ENCODE results near the gene SASH1.
"Not testable (repeated sequence)": the region's sequence is repeated elsewhere in the genome, so short reads cannot be mapped to it uniquely, and the experiment has no call there.

The SASH1 gene

DNA sequence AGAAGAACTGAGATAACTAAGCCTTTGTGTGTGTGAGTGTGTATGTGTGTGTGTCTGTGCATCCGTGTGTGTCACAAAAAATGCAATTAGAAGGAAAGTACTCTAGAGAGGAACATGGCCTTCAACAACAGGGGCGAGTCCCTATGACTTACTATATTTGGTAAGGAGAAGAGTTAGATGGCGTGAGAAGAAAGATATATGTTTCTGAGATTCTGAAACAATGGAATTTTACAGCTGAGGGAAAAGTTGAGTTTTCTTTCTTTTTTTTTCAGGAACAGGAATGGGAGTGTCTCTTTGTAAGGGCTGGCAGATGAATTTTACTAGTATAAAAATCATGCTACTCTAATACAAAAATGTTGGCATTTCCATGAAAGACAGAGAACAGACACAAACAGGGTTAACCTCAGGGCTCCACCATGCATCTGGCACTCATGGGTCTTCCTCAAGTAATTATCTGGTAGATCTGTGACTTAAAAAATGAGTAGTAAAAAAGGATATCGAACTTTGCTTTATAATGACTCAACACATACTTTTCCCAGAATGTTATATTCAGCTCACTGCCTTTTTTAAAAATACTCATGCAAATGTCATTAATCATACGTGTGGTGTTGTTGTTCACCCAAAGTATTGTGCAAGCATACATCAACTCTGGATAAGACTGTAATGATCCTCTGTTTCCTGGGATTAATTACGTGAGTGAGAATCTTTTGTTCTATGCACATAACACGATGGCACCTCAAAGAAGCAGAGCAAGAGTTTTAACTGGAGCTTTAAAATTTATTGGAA is 12.8 kb upstream of the SASH1 start:
- no peak for DNase-seq

DNA sequence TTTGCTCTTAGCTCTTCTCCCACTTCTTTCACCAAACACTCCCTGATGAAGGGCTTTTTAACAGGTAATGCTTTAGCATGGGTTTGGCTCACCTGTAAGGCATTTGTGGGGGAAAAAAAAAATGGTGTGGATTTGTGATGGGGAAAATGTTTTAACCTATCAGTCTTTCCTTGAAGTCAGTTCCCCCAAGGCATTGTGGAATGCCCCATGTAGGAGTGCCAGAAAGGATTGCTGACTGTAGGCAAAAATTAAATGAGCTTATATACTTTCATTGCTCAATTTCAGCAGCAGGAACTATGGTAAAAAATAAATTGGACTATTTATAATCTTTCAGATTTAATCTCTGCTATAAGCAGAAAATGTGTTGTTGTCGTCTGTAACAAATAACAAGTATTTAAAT is 10.6 kb upstream of the SASH1 start:
- DNase-seq: no peak

DNA sequence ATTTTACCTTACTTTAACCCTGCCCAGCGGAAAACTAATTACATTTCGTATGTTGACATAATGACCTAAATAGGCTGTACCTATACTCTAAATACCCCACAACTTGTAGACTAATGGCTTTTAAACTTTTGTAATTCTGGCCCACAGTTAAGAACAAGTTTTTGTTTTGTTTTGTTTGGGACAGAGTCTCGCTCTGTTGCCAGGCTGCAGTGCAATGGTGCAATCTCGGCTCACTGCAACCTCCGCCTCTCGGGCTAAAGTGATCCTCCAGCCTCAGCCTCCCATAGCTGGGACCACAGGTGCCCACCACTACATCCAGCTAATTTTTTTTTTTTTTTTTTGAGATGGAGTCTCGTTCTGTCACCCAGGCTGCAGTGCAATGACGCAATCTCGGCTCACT is 5.7 kb upstream of the SASH1 start:
- DNase-seq: no peak

DNA sequence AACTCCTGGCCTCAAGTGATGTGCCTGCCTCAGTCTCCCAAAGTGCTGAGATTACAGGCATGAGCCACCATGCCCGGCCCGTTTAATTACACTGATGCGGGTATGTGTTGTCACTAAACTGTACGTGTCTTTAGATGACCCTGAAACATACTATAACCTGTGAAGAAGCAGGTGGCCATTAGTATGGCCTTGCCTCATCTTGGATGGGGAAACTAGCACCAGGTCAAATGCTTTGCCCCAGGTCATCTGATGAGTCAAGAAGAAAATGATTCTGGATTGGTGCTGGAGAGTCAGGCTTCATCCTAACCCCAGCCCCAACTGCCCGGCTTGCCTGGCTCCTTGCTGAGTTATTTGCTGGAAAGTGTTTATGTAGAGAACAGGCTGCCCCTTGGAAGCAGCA is 2.9 kb upstream of the SASH1 start:
- DNase-seq: no peak

DNA sequence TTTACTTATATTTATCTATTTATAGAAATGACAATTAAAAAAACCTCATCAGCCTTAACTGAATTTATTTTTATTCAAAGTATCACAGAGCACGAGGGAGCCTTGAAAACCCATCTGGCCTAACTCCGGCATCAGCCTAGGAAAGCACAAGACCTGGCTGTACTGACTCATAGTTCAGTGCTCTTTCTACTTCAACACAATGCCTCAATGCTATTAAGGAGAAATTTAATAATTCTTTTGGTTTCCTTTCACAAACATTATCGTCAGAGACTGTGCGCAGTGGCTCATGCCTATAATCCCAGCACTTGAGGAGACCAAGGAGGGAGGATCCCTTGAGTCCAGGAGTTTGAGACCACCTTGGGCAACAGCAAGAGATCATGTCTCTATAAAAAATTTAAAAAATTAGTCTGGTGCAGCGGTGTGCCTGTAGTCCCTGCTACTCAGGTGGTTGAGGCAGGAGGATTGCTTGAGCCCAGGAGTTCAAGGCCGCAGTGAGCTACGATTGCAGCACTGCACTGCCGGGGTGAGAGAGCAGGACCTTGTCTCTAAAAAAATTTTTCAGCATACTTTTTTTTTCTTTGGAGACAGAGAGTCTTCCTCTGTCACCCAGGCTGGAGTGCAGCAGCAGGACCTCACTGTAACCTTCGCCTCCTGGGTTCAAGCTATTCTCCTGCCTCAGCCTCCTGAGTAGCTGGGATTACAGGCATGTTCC is 1.9 kb upstream of the SASH1 start:
- no peak for DNase-seq

DNA sequence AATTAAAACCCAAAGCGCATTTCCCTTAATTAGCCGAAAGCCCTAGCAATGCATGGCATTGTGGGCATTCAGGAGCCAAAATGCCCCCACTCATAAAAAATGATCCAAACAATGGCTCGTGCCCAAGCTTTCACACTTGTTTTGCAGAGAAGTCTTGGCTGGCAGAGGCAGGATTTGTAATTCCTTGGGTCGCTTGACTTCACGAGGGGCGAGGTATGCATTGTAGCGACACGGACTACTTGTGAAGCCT is 613 bp upstream of the SASH1 start:
- DNase-seq: no peak

DNA sequence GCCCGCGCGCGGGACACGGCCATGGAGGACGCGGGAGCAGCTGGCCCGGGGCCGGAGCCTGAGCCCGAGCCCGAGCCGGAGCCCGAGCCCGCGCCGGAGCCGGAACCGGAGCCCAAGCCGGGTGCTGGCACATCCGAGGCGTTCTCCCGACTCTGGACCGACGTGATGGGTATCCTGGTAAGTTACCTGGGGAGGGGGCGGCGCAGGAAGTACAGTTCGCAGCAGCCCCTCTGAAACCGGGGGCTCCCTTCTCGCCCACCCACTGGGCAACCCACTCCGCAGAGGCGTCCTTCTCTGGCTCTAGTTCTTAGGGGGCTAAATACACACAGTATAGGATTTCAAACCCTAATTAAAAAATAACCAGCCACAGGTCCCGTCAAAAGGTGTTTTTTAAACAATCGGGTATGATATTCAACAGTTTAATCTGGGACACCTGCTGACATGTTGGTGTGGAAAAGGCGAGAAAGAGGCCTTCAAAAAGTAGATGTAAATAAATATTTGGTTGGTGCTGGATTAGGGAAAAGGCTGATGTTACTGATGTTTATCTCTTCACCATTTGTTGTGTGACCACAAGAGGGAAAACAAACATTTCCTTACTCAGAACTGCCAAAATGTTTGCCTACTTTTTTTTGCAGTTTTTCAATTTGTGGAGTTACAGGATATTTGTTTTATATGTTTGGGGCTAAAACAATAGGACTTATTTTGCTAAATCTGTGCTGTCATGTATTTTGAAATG is 577 bp downstream of the SASH1 start:
- no peak for DNase-seq

DNA sequence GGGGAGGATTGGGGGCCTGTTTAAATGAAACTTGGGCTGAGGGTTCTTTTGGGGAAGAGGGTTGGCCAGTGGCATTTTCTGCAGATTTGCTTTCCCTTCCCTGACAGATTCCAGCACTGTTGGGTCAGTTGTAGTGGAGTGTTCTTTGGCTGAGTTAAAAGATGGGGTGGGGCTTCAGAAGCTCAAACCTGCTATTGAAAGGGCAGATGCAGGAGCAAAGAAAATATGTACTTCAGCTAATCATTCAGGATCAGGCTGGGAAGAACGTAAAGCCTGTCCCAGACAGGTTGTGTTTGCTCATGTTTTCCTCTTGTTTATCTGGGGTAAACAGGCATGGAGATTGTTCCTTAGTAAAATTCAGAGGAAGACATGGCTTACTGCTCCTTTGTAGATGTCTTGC is 2.5 kb downstream of the SASH1 start:
- DNase-seq: no peak

DNA sequence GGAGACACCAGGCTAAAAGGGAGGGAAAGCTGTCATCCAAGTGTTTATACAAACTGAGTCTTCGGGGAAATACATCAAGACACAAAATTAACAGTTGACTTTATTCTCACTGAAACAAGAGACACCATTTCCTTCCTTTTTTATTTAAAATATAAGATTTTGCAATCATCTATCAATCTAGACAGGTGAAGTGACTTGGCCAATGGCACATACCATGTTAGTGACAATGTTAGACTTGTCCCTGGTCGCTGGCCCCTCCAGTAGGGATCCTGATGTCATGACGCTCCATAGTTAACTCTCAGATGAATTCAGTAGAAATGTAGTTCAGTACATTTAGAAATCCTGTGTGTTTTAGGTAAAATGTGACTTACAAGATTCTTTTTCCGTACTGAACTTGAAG is 2.9 kb downstream of the SASH1 start:
- no peak for DNase-seq

DNA sequence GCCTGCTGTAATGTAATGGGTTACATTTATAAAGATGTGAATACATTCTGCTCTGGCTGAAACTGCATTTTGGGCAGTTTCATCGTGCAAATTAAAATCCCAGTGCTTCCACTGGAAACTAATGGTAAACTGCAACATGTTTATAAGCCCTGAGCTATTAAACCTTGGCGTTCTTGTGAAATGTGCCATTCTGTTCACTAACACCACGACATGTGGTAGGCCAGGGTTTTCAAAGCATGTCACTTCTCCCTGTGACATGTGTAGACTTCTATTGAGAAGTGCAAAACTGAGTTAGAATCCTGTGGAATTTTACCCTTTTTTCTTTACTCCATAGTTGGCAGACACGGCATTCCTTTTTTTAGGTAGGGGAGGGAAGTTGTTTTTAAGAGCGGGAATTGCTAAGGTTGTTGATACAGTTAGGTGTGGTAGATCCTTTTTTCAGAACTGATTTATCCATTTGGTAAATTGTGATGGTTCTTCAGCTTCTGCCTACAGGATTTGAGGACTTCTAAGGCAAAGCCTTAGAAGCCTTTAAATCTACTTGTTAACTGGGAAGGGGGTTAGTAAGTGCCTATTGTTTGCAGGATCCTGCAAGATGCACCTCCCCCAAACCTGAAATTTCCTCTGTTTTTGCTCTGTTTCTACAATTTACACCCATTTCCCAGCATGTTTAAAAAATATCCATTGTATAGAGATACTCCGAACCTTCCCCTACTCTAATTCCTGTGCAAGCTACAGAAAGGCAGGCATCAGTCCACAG is 4.2 kb downstream of the SASH1 start:
- no peak for DNase-seq

DNA sequence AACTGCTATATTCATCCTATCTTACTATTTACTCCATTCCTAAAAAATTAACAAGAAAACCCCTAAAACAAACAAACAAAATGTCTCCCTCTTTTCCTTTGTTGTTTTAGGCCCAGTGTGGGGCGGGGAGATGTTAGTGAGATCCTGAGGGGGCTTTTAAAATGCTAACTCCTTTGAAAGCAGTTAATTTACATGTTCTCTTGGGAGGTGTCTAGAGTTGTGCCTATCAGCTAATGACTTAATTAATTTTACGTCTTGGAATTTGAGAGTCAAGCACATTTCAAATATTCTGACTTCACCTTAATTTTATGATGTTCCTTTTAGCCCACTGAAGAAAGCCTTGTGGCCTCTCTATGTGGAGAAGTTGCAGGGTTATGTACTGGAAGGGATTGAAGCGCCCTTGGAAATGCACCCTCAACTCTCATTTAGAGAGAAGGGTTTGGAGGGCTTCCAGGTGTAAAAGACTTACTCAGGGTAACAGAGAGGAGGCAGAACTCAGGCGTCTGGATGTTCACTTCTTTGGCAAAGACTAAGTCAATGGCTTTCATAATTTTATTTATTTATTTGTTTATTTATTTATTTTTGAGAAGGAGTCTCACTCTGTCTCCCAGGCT is 4.9 kb downstream of the SASH1 start:
- no peak for DNase-seq

DNA sequence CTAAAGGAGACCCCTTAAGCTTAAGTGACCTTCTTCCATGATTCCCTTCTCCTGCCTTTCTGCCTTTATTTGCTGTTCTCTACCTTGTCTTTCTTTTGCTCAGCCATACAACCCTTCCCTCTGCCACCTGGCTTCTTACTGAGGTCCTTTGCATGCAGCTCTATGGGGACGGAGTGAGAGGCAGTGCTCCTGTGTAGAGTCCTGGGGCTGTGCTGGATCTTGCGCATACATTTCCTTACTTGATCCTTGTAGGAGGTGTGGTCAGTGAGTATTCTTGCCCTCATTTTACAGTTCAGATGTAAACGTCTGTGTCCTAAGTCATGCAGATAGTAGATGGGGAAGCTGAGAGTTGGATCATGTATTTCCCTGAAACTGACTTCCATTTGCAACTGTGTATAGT is 5.7 kb downstream of the SASH1 start:
- no peak for DNase-seq

DNA sequence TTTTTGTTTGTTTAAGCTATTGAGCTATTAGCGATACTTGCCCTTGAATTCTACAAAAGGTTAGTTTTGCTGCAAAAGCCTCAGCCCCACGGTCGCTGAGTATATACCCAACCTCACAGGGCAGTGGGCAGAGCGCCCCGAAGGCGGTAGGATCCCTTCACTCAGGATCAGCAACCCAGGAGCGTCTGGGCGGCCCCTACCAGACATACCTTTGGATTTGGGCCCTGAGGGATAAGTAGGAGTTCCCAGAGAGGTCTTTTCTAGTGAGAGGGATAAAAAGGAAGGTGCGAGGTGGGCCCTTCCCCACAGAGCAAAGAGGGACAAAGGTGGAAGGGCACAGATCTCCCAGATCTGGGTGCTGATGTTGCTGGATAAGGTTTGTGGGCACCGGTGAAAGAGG is 6.1 kb downstream of the SASH1 start:
- DNase-seq: no peak

DNA sequence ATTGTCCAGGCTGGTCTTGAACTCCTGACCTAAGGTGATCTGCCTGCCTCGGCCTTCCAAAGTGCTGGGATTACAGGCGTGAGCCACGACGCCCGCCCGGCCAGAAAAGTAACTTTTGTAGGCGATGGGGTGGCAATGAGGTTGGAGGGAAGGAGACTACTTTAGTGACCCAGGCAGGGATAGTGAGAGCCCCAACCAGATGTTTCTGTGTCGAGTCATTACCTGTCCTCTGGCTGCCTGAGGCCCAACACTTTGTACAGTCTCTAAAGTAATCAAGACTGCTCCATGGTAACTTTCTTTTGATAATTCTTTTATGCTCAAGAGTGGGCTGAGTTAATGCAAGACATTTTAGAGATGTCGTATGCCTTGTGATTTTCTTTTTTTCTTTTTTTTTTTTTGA is 6.8 kb downstream of the SASH1 start:
- DNase-seq: no peak

DNA sequence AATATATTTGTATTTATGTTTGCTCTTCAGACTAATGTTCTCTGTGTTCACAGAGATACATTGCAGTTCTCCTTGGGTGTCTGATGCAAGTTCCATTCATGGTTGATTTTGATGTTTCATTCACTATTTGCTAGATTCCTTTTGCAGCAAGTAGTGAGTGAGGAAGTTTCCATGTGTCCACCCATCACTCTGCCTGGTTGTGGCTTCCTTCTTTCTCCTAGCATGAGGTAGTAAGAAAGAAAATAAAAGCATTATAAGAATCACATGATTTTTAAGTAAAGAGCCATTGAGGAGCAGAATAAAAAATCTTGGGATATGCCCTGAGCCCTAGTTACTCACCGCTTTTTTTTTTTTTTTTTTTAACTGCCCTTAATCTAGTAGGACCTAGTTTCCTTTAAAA is 8.7 kb downstream of the SASH1 start:
- no peak for DNase-seq

DNA sequence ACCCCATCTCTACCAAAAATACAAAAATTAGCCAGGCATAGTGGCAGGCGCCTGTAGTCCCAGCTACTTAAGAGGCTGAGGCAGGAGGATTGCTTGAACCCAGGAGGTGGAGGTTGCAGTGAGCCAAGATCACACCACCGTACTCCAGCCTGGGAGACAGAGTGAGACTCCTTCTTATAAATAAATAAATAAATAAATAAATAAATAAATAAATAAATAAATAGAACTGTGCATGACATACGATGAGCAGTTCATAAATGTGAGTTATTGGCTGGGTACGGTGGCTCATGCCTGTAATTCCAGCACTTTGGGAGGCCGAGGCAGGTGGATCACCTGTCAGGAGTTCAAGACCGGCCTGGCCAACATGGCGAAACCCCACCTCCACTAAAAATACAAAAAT is 9.8 kb downstream of the SASH1 start:
- DNase-seq: not testable (repeated sequence)

DNA sequence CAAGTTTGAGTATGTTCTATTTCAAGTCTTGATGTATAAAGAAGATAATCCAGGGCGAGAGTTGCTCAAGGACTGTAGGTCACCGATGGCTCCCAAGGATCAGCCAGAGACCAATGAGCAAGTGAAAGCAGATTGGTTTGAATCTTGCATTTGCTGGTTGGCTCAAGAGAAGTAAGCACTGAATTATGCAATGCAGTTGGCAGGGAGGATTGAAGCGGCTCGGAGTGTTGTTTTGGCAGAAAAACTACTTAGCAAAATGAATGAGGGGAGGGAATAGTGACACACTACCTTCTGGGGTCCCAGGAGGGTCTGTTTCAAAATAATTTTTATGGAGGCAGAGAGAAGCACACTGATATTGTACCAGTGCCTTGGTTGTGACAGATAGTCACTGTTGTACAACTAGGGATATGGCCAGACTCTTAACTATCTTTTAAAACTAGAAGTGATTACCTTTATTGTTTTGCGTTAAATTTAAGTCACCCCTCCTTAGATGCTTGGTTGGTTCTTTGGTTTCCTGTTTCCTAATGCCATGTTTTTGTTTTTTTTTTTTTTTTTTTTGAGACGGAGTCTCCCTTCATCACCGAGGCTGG is 15.7 kb downstream of the SASH1 start:
- DNase-seq: no peak

DNA sequence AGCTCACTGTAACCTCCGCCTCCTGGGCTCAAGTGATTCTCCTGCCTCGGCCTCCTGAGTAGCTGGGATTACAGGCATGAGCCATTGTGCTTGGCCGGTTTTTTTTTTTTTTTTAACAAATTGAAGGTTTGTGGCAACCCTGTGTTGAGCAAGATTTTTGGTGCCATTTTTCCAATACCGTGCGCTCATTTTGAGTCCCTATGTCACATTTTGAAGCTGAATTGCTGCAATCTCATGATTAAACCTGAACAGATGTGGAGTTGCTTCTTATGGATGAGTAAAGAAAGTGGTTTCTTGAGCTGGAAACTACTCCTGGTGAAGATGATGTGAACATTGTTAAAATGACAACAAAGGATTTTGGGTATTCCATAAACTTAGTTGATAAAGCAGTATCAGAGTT is 16.6 kb downstream of the SASH1 start:
- no peak for DNase-seq

DNA sequence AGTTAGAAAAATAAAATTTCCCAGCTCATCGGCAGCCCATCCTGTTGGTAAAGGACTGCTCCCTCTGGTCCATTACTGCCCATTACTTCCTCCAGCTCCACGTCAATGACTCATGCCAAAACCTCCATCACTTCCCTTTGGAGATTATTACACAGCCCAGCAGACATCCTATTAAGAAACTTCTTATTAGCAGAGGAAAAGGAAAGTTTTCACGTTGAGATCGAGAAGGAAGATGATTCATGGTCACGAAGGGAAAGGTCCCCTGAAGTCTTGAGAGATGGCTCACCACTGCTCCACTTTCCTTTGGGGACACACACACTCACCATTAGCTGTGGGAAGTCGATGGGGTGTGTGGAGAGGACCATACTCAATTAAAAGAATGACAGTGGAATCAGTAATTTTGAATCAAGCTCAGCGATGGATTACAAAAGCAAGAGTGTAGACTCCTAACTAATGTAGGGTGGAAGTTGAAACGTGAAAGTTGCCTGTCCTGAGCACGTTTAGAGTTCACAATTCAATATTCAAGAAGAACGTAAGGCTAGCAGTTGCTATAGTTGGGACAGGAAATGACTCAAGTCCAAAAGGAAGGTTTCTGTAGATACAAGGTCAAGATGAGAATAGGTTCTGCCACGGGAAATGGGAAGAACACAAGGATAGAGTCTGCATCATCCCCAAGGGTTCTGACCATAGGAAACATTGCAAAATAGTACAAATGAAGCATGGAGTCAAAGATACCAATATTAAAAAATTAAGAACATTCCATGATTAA is 21.6 kb downstream of the SASH1 start:
- DNase-seq: no peak

DNA sequence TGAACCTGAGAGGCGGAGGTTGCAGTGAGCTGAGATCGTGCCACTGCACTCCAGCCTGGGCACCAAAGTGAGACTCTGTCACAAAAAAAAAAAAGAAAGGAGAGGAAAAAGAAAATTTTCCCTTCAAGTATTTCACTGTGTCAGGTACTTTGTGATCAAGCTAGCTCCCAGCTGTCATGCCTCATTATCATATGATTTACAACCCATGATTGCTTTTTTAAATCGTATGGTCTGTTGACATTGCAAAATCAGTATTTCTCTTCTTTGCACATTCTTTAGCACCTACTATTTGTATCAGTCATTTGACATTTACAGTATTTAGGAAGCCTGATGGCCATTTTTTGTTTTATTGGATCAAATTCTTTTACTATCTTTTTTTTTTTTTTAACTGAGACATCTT is 22.4 kb downstream of the SASH1 start:
- no peak for DNase-seq

DNA sequence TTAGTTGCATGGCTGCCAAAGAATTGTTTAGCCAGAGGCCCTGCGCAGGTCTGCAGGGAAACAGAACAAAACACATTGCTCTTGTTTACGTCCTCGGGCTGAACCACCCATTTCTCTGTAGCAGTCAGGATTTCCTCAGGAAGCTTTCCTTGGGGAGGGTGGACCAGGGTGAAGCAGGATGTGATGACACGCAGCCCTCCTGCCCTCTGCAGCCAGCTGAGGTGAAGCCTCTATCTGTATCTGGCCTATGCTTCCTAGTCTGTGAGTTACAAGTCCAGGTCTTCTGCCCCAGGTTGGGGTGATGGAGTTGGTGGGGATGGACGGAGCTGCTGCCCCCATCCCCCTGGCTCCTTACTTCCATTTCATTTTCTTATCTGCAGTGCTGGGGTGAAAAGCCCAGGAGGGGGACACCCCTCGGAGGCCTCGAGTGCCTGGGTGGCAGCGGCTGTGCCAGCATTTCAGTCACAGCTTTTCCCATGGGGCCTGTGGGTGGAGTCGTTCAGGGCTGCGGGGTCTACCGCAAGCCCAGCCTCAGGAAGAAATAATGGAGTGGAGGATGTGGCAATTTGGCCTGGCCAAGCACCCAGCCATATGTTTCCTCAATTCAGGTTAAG is 24.9 kb downstream of the SASH1 start:
- no peak for DNase-seq
